Endodermal cell (in vitro differentiated cells): ENCODE measurements around the gene ROR1. TPM values are rescaled to one million over a fixed set of nuclear protein-coding genes. Genes with fewer than 3 reads are reported as not detected.

ENCODE experiments used
- DNase-seq: peaks from one replicate; pipeline ENCODE4 v3.0.0-alpha.2; 2017
- H3K27ac ChIP-seq: 2 replicates; pipeline ENCODE4 v1.5.1; 2013; ENCODE audit warnings: mild to moderate bottlenecking, low read depth, low read length, moderate library complexity
- H3K27me3 ChIP-seq: 2 replicates; pipeline ENCODE4 v1.6.1; 2013; ENCODE audit warnings: mild to moderate bottlenecking, low read length, moderate library complexity; ENCODE audit not compliant: insufficient read depth, control insufficient read depth, poor library complexity, severe bottlenecking
- H3K36me3 ChIP-seq: 2 replicates; pipeline ENCODE4 v1.7.0; 2013; ENCODE audit warnings: mild to moderate bottlenecking, low read length, moderate library complexity; ENCODE audit not compliant: control insufficient read depth, insufficient read depth
- H3K4me1 ChIP-seq: one replicate; pipeline ENCODE4 v1.7.0; 2013; ENCODE audit warnings: low read length; ENCODE audit not compliant: control insufficient read depth, insufficient read depth
- H3K4me3 ChIP-seq: 2 replicates; pipeline ENCODE4 v1.5.1; 2013; ENCODE audit warnings: mild to moderate bottlenecking, low read length, moderate library complexity
- H3K9ac ChIP-seq: 2 replicates; pipeline ENCODE4 v1.6.1; 2013; ENCODE audit warnings: mild to moderate bottlenecking, low read length, moderate library complexity; ENCODE audit not compliant: poor library complexity, severe bottlenecking; ENCODE audit errors: extremely low read depth
- H3K9me3 ChIP-seq: 2 replicates; pipeline ENCODE4 v1.6.1; 2013; ENCODE audit warnings: mild to moderate bottlenecking, low read length, moderate library complexity; ENCODE audit not compliant: control insufficient read depth
- H3K27ac Mint-ChIP-seq: 2 replicates; pipeline ENCODE4 v1.8.0; 2020; ENCODE audit warnings: mixed read lengths
- H3K27me3 Mint-ChIP-seq: 2 replicates; pipeline ENCODE4 v1.8.0; 2021; ENCODE audit warnings: mild to moderate bottlenecking, mixed read lengths; ENCODE audit not compliant: insufficient read depth
- H3K36me3 Mint-ChIP-seq: 2 replicates; pipeline ENCODE4 v1.8.0; 2020; ENCODE audit warnings: low read depth, mixed read lengths
- H3K4me1 Mint-ChIP-seq: 2 replicates; pipeline ENCODE4 v1.8.0; 2020; ENCODE audit warnings: mixed read lengths
- H3K4me3 Mint-ChIP-seq: 2 replicates; pipeline ENCODE4 v1.8.0; 2020; ENCODE audit warnings: mild to moderate bottlenecking, moderate library complexity, mixed read lengths
- H3K9me3 Mint-ChIP-seq: 2 replicates; pipeline ENCODE4 v1.8.0; 2020; ENCODE audit warnings: mild to moderate bottlenecking, mixed read lengths
- CTCF ChIP-seq: fragments of 200-600 bp; sonication (generic); conservative IDR thresholded peaks from 2 replicates; pipeline ENCODE4 v1.5.0; 2021; ENCODE audit warnings: antibody characterized with exemption, mild to moderate bottlenecking
- WGBS, 2 experiments: methylation state at CpG; one replicate each; pipeline versions ENCODE4 v1.1.5 to v1.1.7; 2013; ENCODE audit warnings: missing lambda C conversion rate in 2 of 2, mixed read lengths in 1 of 2; ENCODE audit not compliant: insufficient coverage in 1 of 2, insufficient read length in 1 of 2; 5-methylcytosine and 5-hydroxymethylcytosine counted together
- total RNA-seq, 2 donors: library from RNA; stranded (reverse); fragmentation: NEBNext Ultra II Directional in 1 of 2; extraction: Animal tissue kit (Norgen Biotek cat#: 25700) in 1 of 2; gene quantifications; 2 replicates in 1 of 2; 3 replicates in 1 of 2; pipeline ENCODE4 v1.2.1, GENCODE V29; 2021

The ROR1 gene
- total RNA-seq, 2 donors from 2014 or later: 77.4 to 77.9 TPM

- H3K27ac Mint-ChIP-seq: no peak overlapping the region
- WGBS, 2 experiments: 86 to 88% methylated on average over 2 of the region's 2 CpGs
- peaks cover 32% of the 10 kb centered on the region for H3K4me1 Mint-ChIP-seq
- peaks cover 9% of the 10 kb centered on the region for H3K4me1 ChIP-seq
- no peak overlapping the region for H3K9ac ChIP-seq
- H3K36me3 Mint-ChIP-seq: peaks cover 43% of the 10 kb centered on the region
- no peak overlapping the region for H3K4me3 Mint-ChIP-seq
- H3K4me3 ChIP-seq: no peak overlapping the region
- H3K9me3 ChIP-seq: no peaks in the 10 kb centered on the region
- H3K27ac ChIP-seq: no peak overlapping the region
- peaks cover 4% of the 10 kb centered on the region for H3K9me3 Mint-ChIP-seq
- peaks cover 17% of the 10 kb centered on the region for H3K36me3 ChIP-seq
- H3K27me3 ChIP-seq: no peaks in the 10 kb centered on the region
- H3K27me3 Mint-ChIP-seq: no peaks in the 10 kb centered on the region
- no peak for DNase-seq
- TF ChIP-seq CTCF: no peak
These were observed 246.0 kb downstream of the ROR1 start for GRCh38 chr1:64019818-64020217.

DNA sequence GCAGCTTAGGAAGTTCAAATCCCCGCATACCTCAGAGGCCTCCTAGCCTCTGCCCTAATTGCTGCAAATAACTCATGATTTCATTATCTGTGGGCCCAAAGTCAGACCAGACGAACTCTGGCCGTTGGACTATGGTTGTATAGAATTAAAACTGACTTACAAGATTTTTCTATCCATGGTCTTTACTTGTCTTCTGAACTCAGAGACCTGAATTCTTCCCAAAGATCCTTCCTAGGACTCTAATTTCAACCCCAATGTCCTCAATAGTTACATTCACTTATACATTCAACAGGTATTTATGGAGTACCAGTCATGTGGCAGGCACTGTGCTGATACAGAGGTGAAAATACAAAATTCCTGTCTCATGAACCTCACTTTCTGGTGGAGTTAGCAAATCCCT, 247.2 kb downstream of the ROR1 start:
- H3K27me3 ChIP-seq: no peaks in the 10 kb centered on the region
- TF ChIP-seq CTCF: no peak
- no peak overlapping the region for H3K27ac ChIP-seq
- Mint-ChIP-seq H3K27ac (no peak overlapping the region), H3K9me3 (peaks cover 4% of the 10 kb centered on the region), H3K4me1 (peaks cover 32% of the 10 kb centered on the region), H3K4me3 (no peak overlapping the region), H3K36me3 (peaks cover 41% of the 10 kb centered on the region), H3K27me3 (no peaks in the 10 kb centered on the region)
- H3K4me3 ChIP-seq: no peak overlapping the region
- no peak overlapping the region for H3K9ac ChIP-seq
- WGBS, 2 experiments: 97% methylated on average over 3 of the region's 3 CpGs; no CpG with 5 or more reads in 1 of the 2 experiments
- H3K36me3 ChIP-seq: peaks cover 11% of the 10 kb centered on the region
- H3K4me1 ChIP-seq: peaks cover 9% of the 10 kb centered on the region
- no peak for DNase-seq
- no peaks in the 10 kb centered on the region for H3K9me3 ChIP-seq

DNA sequence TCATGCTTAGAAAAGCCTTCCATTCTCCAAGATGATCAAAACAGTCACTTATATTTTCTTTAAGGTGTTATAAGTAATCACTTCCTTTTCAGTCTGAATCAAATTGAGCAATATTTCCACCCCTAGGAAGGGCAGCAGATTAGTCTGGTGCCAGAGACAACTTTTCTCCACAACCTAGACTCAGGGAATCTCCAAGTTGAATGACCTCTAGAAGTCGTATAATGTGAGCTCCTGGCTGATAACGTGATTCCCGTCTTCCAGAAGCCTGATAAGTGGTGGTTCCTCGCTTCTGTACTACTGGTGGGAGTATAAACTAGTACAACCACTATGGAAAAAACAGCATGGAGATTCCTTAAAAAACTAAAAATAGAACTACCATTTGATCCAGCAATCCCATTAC, 251.2 kb downstream of the ROR1 start:
- peaks cover 13% of the 10 kb centered on the region for H3K4me1 Mint-ChIP-seq
- H3K9ac ChIP-seq: no peak overlapping the region
- no peaks in the 10 kb centered on the region for H3K27me3 Mint-ChIP-seq
- no peak for TF ChIP-seq CTCF
- no peak overlapping the region for H3K27ac ChIP-seq
- H3K27ac Mint-ChIP-seq: no peak overlapping the region
- H3K27me3 ChIP-seq: no peaks in the 10 kb centered on the region
- peaks cover 9% of the 10 kb centered on the region for H3K4me1 ChIP-seq
- peaks cover 20% of the 10 kb centered on the region for H3K9me3 ChIP-seq
- no peak overlapping the region for H3K4me3 ChIP-seq
- peaks cover 10% of the 10 kb centered on the region for H3K36me3 ChIP-seq
- WGBS, 2 experiments: 94 to 100% methylated on average over 3 to 4 of the region's 4 CpGs
- no peak overlapping the region for H3K4me3 Mint-ChIP-seq
- DNase-seq: no peak
- H3K36me3 Mint-ChIP-seq: peaks cover 55% of the 10 kb centered on the region
- peaks cover 16% of the 10 kb centered on the region for H3K9me3 Mint-ChIP-seq
